Left lobe of liver (tissue), 2 donors: ENCODE measurements around the gene OSBPL6. TPM values are rescaled to one million over a fixed set of nuclear protein-coding genes. Genes with fewer than 3 reads are reported as not detected.
"Not testable (repeated sequence)": the region's sequence is repeated elsewhere in the genome, so short reads cannot be mapped to it uniquely, and the experiment has no call there.

Experiments
- ATAC-seq: fragments of 200-7000 bp; cut with Tn5 transposase; one replicate; pipeline ENCODE4 v1.9.1; 2020; ENCODE audit warnings: mild to moderate bottlenecking, moderate library complexity
- DNase-seq: peaks from one replicate; pipeline ENCODE4 v3.0.0-alpha.2; 2020; ENCODE audit warnings: low spot score
- total RNA-seq: library from RNA; stranded (reverse); gene quantifications from one replicate; pipeline ENCODE4 v1.2.1, GENCODE V29; 2021
- donor health status: DM: no; HTN: no; CAD: no; lungs with moderate emphysema.
- donor health status: DM: no; HTN: yes; CAD: no.

Gene OSBPL6
- total RNA-seq, 1 donor from 2014 or later, result 1.8 TPM

GRCh38 chr2:178331474-178332432 lies 137.4 kb downstream of the OSBPL6 start:
- no peak for DNase-seq
- peak; percentile 84 for ATAC-seq

- DNase-seq, result no peak
- ATAC-seq, result peak; percentile 74
Observed at GRCh38 chr2:178333851-178334250, 139.5 kb downstream of the OSBPL6 start.

GRCh38 chr2:178335230-178335629 lies 140.9 kb downstream of the OSBPL6 start:
- ATAC-seq, result no peak
- DNase-seq, result no peak

GRCh38 chr2:178344121-178344520 lies 149.8 kb downstream of the OSBPL6 start:
- DNase-seq (no peak), ATAC-seq (no peak)

- no peak for DNase-seq
- no peak for ATAC-seq
Observed at GRCh38 chr2:178345951-178346350, 151.6 kb downstream of the OSBPL6 start.

DNA sequence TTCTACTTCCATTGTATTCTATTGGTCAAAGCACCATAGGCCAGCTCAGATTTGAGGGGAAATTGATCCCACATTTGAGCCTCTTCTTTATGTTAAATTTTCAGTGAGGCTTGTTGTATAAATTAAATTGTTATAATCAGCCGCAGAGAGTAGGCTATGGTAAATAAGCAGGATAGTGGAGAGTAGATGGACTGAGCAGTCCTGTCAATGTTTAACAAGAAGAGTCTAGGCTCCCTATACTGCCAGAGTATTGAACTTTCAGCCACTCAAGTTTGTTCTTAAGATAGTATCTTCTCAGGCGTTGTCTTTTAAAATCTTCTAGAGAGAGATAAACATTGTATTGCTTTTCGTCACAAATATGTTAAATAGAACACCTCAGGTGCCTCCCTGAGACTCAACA lies 155.7 kb downstream of the OSBPL6 start:
- ATAC-seq (no peak), DNase-seq (no peak)

DNA sequence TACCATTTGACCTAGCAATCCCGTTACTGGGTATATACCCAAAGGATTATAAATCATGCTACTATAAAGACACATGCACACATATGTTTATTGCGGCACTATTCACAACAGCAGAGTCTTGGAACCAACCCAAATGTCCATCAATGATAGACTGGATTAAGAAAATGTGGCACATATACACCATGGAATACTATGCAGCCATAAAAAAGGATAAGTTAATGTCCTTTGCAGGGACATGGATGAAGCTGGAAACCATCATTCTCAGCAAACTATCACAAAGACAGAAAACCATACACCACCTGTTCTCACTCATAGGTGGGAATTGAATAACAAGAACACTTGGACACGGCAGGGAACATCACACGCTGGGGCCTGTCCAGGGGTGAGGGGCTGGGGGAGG lies 163.4 kb downstream of the OSBPL6 start:
- not testable (repeated sequence) for ATAC-seq, DNase-seq

GRCh38 chr2:178359192-178359912 lies 165.0 kb downstream of the OSBPL6 start:
- no peak for ATAC-seq
- no peak for DNase-seq

DNA sequence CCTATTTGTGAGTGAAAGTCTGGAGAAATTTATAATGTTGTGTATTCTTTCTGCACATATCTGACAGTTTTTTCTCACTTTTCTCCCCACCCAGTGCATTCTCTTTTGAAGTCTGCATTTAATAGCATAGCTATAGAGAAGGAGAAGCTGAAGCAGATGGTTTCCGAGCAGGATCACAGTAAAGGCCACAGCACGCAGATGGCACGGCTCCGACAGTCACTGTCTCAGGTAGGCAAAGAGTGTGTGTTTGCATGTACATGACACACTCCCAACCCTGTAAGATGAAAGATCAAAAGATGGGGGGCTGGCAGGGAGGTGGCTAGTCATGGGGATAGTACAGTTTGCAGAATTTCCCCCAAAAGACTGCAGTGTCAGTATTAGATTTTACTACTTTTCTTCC lies 167.3 kb downstream of the OSBPL6 start:
- ATAC-seq, result no peak
- DNase-seq, result no peak

DNA sequence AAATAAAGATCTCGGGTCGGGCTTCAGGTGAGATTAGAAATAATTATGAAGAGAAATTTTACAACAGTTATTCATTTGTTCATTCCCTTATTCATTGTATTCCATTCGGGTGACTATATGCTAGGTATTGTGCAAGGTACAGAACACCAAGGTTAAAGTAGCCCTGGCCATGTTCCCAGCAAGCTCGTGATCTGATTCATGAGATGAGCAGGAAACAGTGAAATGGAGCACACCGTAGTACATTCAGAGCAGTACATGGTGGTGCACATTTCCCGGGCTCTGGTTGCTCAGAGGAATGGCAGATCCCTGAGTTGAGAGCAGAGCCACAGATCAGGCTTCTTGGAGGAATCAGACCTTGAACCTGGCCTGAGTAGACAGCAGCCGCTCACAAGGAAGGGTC lies 168.9 kb downstream of the OSBPL6 start:
- DNase-seq, result peak; percentile 66
- ATAC-seq, result peak; percentile 82

- no peak for ATAC-seq
- no peak for DNase-seq
Observed at GRCh38 chr2:178365116-178365515, 170.8 kb downstream of the OSBPL6 start.

- no peak for DNase-seq
- no peak for ATAC-seq
Observed at GRCh38 chr2:178366412-178366811, 172.1 kb downstream of the OSBPL6 start.

GRCh38 chr2:178367344-178367743 lies 173.0 kb downstream of the OSBPL6 start:
- DNase-seq, result no peak
- no peak for ATAC-seq

DNA sequence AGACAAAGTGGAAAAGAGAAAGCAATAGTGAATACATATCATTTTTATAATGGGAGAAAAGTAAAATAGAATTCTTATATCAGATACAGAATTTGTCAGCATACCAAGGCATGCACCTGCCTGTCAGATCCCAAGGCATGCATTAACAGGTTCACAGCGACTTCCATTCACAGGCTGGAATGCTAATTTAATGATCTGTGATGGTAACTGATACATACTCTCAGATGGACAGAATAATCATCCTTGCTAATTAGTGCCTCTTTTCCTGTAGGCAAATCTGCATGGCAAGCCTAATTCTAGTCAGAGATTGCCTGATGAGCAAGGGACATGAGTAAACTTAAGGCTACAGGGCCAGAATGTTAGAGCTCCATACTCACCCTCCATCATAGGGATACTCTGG lies 180.6 kb downstream of the OSBPL6 start:
- ATAC-seq (no peak), DNase-seq (no peak)

- ATAC-seq, result no peak
Observed at GRCh38 chr2:178377046-178377445, 182.7 kb downstream of the OSBPL6 start.

DNA sequence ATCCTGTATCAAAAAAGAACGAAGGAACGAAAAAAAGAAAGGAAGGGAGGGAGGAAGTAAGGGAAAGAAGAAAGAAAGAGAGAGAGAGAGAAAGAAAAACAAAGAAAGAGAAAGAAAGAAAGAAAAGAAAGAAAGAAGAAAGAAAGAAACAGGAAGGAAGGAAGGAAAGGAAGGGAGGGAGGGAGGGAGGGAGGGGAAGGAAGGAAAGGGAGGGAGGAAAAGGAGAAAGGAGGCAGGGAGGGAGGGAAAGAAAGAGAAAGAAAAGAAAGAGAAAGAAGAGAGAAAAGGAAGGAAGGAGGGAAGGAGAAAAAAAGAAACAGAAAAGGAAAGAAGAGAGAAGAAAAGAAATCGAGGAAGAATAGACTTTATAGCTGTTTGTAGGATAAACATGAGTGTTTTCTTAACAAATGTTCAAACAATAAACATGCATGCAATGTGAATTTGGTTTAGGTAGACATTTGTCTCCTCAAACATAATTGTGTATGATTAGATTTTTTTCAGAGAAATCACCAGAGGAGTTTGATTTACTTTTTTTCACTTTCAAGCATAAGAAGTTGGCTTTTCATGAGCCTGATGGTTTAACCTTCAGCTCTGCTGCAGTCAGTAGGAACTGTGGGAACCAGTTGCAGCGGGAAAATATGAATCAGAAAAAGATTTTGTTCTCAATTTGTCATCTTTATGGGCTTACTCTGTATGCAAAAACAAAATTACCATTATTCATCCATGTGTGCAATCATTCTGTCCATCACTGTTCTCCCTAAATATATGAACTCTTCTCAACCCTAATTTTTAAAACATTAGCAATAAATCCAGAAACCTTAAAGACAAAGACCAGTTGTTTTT lies 185.1 kb downstream of the OSBPL6 start:
- no peak for ATAC-seq
- DNase-seq, result no peak

More at GRCh38 chr2:178377046-178377445, 182.7 kb downstream of the OSBPL6 start:
- DNase-seq, result no peak

GRCh38 chr2:178380763-178381162 lies 186.5 kb downstream of the OSBPL6 start:
- DNase-seq, result no peak
- no peak for ATAC-seq

DNA sequence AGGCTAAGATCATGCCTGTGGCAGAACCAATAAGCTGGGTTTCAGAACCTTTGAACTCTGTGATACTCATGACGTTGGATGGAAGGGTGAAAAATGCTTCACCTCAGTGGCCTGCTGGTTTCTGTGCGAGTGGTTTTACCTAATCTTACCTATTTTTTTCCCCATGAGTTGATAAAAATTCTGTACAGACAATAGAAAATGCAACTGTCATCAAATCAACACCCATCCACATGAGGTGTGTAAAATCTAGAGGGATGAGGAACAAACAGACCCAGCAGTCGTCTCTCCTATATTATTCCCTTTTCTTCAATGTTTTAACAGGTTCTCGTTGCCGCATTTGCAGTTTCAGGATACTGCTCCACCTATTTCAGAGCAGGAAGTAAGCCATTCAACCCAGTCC lies 189.4 kb downstream of the OSBPL6 start:
- ATAC-seq (no peak), DNase-seq (no peak)

GRCh38 chr2:178385595-178386148 lies 191.4 kb downstream of the OSBPL6 start:
- no peak for DNase-seq
- no peak for ATAC-seq

DNA sequence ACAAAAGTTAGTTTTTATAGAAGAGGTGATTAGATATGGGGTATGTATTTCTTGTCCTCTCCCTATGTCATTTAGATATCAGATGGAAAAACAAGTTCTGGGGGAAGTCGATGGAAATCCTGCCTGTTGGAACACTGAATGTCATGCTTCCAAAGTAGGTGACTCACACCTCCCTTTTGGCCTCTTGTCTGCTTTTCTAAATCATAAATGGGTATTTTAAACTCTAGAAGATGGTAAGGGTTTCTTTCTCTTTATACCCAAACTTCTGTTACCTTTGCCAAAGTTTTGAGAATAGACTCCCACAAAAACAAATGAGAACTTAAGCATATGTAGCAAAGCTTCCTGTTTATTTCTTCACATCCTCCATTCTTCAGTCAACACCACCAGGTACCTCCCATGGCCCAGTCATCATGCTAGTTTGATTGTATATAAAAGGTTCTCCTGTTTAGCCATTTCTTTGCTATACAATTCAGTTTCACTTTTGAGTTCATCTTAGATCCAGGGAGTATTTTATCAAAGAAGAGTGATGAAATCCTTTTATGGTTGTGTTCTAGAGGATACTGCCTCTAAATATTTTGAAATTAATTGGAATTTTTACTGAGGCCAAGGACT lies 192.8 kb downstream of the OSBPL6 start:
- no peak for ATAC-seq
- DNase-seq, result no peak
